GM10248 (cell line): Measurements from ENCODE around the gene DUSP2.

Experiments used
- CTCF ChIA-PET: fragments of 300-600 bp; sonication (Branson Sonifier 250); formaldehyde crosslinking; extraction: SDS; loops from one replicate; lab custom pipeline; 2021; ENCODE audit warnings: antibody characterized with exemption; lab: Yijun Ruan, JAX
- POLR2A ChIA-PET: fragments of 350-650 bp; sonication (Branson Sonifier 250); formaldehyde crosslinking; extraction: SDS; loops from one replicate; lab custom pipeline; 2020; ENCODE audit warnings: antibody characterized with exemption; lab: Yijun Ruan, JAX
- DNase-seq: peaks from one replicate; pipeline ENCODE4 v3.0.0; 2012; ENCODE audit errors: extremely low spot score
- CTCF ChIP-seq: IDR thresholded peaks from 2 replicates; pipeline ENCODE4 v1.5.1; 2012; ENCODE audit warnings: mild to moderate bottlenecking, low read depth; ENCODE audit errors: extremely low read depth, missing control alignments, control extremely low read depth

DUSP2 gene

GRCh38 chr2:96117701-96118588 is 27.3 kb downstream of the DUSP2 start:
- DNase-seq, result no peak
- ChIA-PET POLR2A (interaction anchor here (0.6 kb wide), 1 partner anchor 703 kb away, joined by 4 read pairs; no protein-coding TSS in a partner anchor), CTCF (interaction anchor here (0.8 to 4.6 kb wide), 29 partner anchors 10 to 413 kb away, joined by 3 to 43 read pairs (median 5); partner anchors contain the start of genes ANKRD36C, ASTL, ITPRIPL1 and STARD7)
- TF ChIP-seq CTCF, result no peak

GRCh38 chr2:96116879-96117533 is 28.2 kb downstream of the DUSP2 start:
- TF ChIP-seq CTCF, result peak; percentile 90
- POLR2A ChIA-PET, result no interaction called here
- CTCF ChIA-PET, result interaction anchor here (0.7 to 4.6 kb wide), 38 partner anchors 9 to 741 kb away, joined by 3 to 43 read pairs (median 4); partner anchors contain the start of genes ANKRD36C, ANKRD39, ASTL and ITPRIPL1
- DNase-seq, result peak; percentile 92

- ChIA-PET POLR2A (no interaction called here), CTCF (interaction anchor here (0.7 to 4.6 kb wide), 36 partner anchors 8 to 741 kb away, joined by 3 to 43 read pairs (median 4); partner anchors contain the start of genes ANKRD36C, ANKRD39, ASTL and ITPRIPL1)
- DNase-seq, result peak; percentile 86
- no peak for TF ChIP-seq CTCF
Observed at GRCh38 chr2:96116424-96116878, 28.8 kb downstream of the DUSP2 start, which contains the start of gene ADRA2B. Gene ADRA2B (minus strand): TSS chr2:96116571. CDS start chr2:96116149, 422 bp downstream.

- no peak for DNase-seq
- CTCF ChIA-PET, result interaction anchor here (0.9 to 4.6 kb wide), 18 partner anchors 7 to 742 kb away, joined by 3 to 43 read pairs (median 7); partner anchors contain the start of gene ANKRD39
- POLR2A ChIA-PET, result no interaction called here
- no peak for TF ChIP-seq CTCF
Observed at GRCh38 chr2:96115631-96116423, 29.4 kb downstream of the DUSP2 start.

GRCh38 chr2:96114903-96115581 is 30.2 kb downstream of the DUSP2 start:
- ChIA-PET CTCF (interaction anchor here (1.2 to 3.3 kb wide), 4 partner anchors 11 to 60 kb away, joined by 3 to 10 read pairs (median 10); no protein-coding TSS in a partner anchor), POLR2A (no interaction called here)
- DNase-seq, result no peak
- no peak for TF ChIP-seq CTCF
